ENCODE results near the gene IMMP2L. TPM values are rescaled to one million over a fixed set of nuclear protein-coding genes. Genes with fewer than 3 reads are reported as not detected.

The IMMP2L gene
- polyA plus RNA-seq, 1 donor (not counting 4 experiments of a cell fraction or from before 2014, with no cell fraction given) = 14.1 TPM

- Histone ChIP-seq H3K79me2 (ENCODE audit: control insufficient read depth, insufficient read depth, low read length) (no peaks in the 10 kb centered on the region), H3K4me3 (ENCODE audit: control insufficient read depth in 2 of 3, extremely low read depth in 1 of 3, insufficient read depth in 2 of 3, low read depth in 1 of 3, low read length in 3 of 3) (no peak overlapping the region), H2AFZ (ENCODE audit: control insufficient read depth, low read length) (no peak overlapping the region), H3K9me3 (ENCODE audit: control insufficient read depth, low read depth, low read length) (no peaks in the 10 kb centered on the region), H3K27ac (ENCODE audit: control insufficient read depth, insufficient read depth, low read length) (no peak overlapping the region), H3K9me1 (ENCODE audit: control insufficient read depth, extremely low read depth, insufficient read depth, low read length) (no peaks in the 10 kb centered on the region), H3K9ac (ENCODE audit: control insufficient read depth, extremely low read depth, insufficient read depth, low read length) (no peak overlapping the region), H3K27me3 (ENCODE audit: control insufficient read depth, extremely low read depth, insufficient read depth, low read length) (no peaks in the 10 kb centered on the region), H3K36me3 (ENCODE audit: control insufficient read depth in 2 of 2, extremely low read depth in 1 of 2, insufficient read depth in 2 of 2, low read length in 2 of 2) (no peaks in the 10 kb centered on the region), H3K4me2 (ENCODE audit: control insufficient read depth, extremely low read depth, insufficient read depth, low read depth, low read length) (no peak overlapping the region), H3K4me1 (ENCODE audit: control insufficient read depth, extremely low read depth, insufficient read depth, low read length) (no peaks in the 10 kb centered on the region), H4K20me1 (ENCODE audit: control insufficient read depth, extremely low read depth, insufficient read depth, low read length) (no peaks in the 10 kb centered on the region)
- no peak for FAIRE-seq
- dilution Hi-C loops (cut with MboI; ENCODE audit: extremely low pct_ligation_motif_present, low sequenced_read_pairs) = no loop called here
- DNase-seq (ENCODE audit: low read depth, low spot score) = no peak
- TF ChIP-seq CTCF (optimal IDR thresholded peaks at IDR 0.05 in 1 of 3, IDR thresholded peaks at IDR 0.05 in 1 of 3, conservative IDR thresholded peaks at IDR 0.05 in 1 of 3; ENCODE audit: extremely low read depth in 1 of 3, insufficient read depth in 2 of 3, low read length in 3 of 3) (no peak), EZH2 (IDR thresholded peaks at IDR 0.05; ENCODE audit: low read length) (no peak)
Measured at GRCh38 chr7:111083413-111083812, 478.9 kb downstream of the IMMP2L start.

GRCh38 chr7:111082351-111082750 lies 479.9 kb downstream of the IMMP2L start:
- TF ChIP-seq CTCF (optimal IDR thresholded peaks at IDR 0.05 in 1 of 3, IDR thresholded peaks at IDR 0.05 in 1 of 3, conservative IDR thresholded peaks at IDR 0.05 in 1 of 3; ENCODE audit: extremely low read depth in 1 of 3, insufficient read depth in 2 of 3, low read length in 3 of 3) (no peak), EZH2 (IDR thresholded peaks at IDR 0.05; ENCODE audit: low read length) (no peak)
- Histone ChIP-seq H3K9ac (ENCODE audit: control insufficient read depth, extremely low read depth, insufficient read depth, low read length) (no peak overlapping the region), H3K36me3 (ENCODE audit: control insufficient read depth in 2 of 2, extremely low read depth in 1 of 2, insufficient read depth in 2 of 2, low read length in 2 of 2) (no peaks in the 10 kb centered on the region), H3K9me1 (ENCODE audit: control insufficient read depth, extremely low read depth, insufficient read depth, low read length) (no peaks in the 10 kb centered on the region), H3K27ac (ENCODE audit: control insufficient read depth, insufficient read depth, low read length) (no peak overlapping the region), H3K9me3 (ENCODE audit: control insufficient read depth, low read depth, low read length) (no peaks in the 10 kb centered on the region), H3K4me2 (ENCODE audit: control insufficient read depth, extremely low read depth, insufficient read depth, low read depth, low read length) (no peak overlapping the region), H4K20me1 (ENCODE audit: control insufficient read depth, extremely low read depth, insufficient read depth, low read length) (no peaks in the 10 kb centered on the region), H2AFZ (ENCODE audit: control insufficient read depth, low read length) (no peak overlapping the region), H3K4me1 (ENCODE audit: control insufficient read depth, extremely low read depth, insufficient read depth, low read length) (no peaks in the 10 kb centered on the region), H3K27me3 (ENCODE audit: control insufficient read depth, extremely low read depth, insufficient read depth, low read length) (no peaks in the 10 kb centered on the region), H3K4me3 (ENCODE audit: control insufficient read depth in 2 of 3, extremely low read depth in 1 of 3, insufficient read depth in 2 of 3, low read depth in 1 of 3, low read length in 3 of 3) (no peak overlapping the region), H3K79me2 (ENCODE audit: control insufficient read depth, insufficient read depth, low read length) (no peaks in the 10 kb centered on the region)
- dilution Hi-C loops (cut with MboI; ENCODE audit: extremely low pct_ligation_motif_present, low sequenced_read_pairs) = no loop called here
- DNase-seq (ENCODE audit: low read depth, low spot score) (no peak), FAIRE-seq (no peak)

Data from keratinocyte (primary cell).